Choroid plexus epithelial cell (primary cell): ENCODE measurements around the gene FAM3B.

Source experiments
- DNase-seq: peaks from one replicate; pipeline ENCODE4 v3.0.0-alpha.2; 2010; ENCODE audit warnings: low read depth
- H3K4me3 ChIP-seq: 2 replicates; pipeline ENCODE4 v1.5.1; 2011; ENCODE audit warnings: low read depth, mild to moderate bottlenecking, control low read depth, low read length, moderate library complexity
- TF ChIP-seq, protein P1 (sequence below): conservative IDR thresholded peaks from 2 replicates; pipeline ENCODE4 v1.5.1; 2011; ENCODE audit warnings: low read depth, mild to moderate bottlenecking, control low read depth, inconsistent platforms, low read length, moderate library complexity

Gene FAM3B

GRCh38 chr21:41387042-41387819 is 70.6 kb downstream of the FAM3B start:
- no peak for DNase-seq
- H3K4me3 ChIP-seq = no peak overlapping the region
- TF ChIP-seq, protein P1, sequence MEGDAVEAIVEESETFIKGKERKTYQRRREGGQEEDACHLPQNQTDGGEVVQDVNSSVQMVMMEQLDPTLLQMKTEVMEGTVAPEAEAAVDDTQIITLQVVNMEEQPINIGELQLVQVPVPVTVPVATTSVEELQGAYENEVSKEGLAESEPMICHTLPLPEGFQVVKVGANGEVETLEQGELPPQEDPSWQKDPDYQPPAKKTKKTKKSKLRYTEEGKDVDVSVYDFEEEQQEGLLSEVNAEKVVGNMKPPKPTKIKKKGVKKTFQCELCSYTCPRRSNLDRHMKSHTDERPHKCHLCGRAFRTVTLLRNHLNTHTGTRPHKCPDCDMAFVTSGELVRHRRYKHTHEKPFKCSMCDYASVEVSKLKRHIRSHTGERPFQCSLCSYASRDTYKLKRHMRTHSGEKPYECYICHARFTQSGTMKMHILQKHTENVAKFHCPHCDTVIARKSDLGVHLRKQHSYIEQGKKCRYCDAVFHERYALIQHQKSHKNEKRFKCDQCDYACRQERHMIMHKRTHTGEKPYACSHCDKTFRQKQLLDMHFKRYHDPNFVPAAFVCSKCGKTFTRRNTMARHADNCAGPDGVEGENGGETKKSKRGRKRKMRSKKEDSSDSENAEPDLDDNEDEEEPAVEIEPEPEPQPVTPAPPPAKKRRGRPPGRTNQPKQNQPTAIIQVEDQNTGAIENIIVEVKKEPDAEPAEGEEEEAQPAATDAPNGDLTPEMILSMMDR = no peak

- DNase-seq = no peak
- TF ChIP-seq, protein P1 = no peak
- H3K4me3 ChIP-seq = no peak overlapping the region
These were observed 71.2 kb downstream of the FAM3B start for GRCh38 chr21:41387824-41388223.

- TF ChIP-seq, protein P1 = no peak
- no peak for DNase-seq
- H3K4me3 ChIP-seq = no peak overlapping the region
These were observed 71.7 kb downstream of the FAM3B start for GRCh38 chr21:41388259-41388658.

DNA sequence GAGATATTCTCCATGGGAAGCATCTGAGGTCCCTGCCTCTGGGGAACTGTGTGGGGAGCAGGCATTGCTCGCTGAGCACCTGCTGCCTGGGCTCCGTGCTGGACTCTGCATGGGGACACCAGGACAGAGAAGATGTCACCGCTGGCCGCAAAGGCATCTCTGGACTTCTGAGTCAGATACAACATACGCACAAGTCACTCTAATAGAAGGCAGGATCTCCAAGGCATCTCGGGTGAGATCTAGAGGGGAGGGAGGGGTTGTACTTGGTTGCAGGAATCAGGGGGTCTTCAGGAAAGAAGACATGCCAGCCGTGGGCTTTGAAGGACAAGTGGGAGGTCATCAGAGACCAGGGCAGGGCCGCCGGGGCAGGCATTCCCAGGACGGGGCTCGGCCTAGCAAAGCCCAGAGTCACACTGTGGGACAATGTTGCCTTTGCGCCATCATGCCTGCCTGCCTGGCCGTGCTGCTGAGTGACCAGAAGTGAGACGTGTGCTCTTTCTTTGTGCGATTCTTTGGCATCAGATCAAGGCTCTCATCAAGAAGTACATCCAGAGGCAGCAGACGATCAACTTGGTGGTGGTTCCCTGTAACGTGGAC is 73.5 kb downstream of the FAM3B start:
- TF ChIP-seq, protein P1 = no peak
- no peak for DNase-seq
- H3K4me3 ChIP-seq = no peak overlapping the region

GRCh38 chr21:41393876-41394465 is 77.4 kb downstream of the FAM3B start:
- no peak for DNase-seq
- H3K4me3 ChIP-seq = no peak overlapping the region
- TF ChIP-seq, protein P1 = no peak

DNA sequence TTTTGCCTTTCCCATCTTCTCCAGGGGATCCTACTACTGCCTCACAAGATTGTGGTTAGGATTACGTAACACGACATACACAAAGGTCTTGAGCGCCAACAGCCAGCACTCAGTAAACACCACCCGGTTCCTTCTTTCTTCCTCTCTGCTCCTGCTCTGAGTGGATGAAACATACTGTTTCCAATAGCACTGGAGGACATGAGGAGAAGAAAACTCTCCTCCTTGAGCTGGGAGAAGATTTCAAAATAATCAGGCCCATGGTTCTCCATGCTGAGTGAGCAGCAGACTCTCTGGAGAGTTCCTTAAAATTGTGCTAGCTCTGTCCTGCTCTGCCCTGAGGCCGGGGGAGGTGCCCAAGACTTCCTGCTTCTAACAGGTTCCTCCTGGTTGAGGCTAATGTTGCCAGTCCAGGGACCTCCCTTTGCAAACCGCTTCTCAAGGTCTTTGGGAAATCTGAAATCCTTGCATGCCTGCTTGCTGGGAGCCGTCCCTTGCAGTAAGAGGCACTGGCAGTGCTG is 80.0 kb downstream of the FAM3B start:
- no peak overlapping the region for H3K4me3 ChIP-seq
- TF ChIP-seq, protein P1 = no peak
- DNase-seq = no peak
